GM10266 (cell line): Measurements from ENCODE around the gene FRMD1.

Experiments used
- DNase-seq: peaks from one replicate; pipeline ENCODE4 v3.0.0; 2012; ENCODE audit errors: extremely low spot score
- CTCF ChIP-seq: IDR thresholded peaks from 2 replicates; pipeline ENCODE4 v1.5.1; 2012; ENCODE audit warnings: mild to moderate bottlenecking, low read depth; ENCODE audit not compliant: control insufficient read depth, insufficient read depth; ENCODE audit errors: missing control alignments

FRMD1 gene

GRCh38 chr6:168038576-168039140, 40.4 kb downstream of the FRMD1 start:
- no peak for DNase-seq
- TF ChIP-seq CTCF, result no peak

- no peak for DNase-seq
- no peak for TF ChIP-seq CTCF
These were observed 41.2 kb downstream of the FRMD1 start for GRCh38 chr6:168037856-168038255.

GRCh38 chr6:168037242-168037641, 41.8 kb downstream of the FRMD1 start:
- DNase-seq, result peak; percentile 14
- no peak for TF ChIP-seq CTCF

GRCh38 chr6:168035661-168036545, 43.1 kb downstream of the FRMD1 start:
- DNase-seq, result peak; percentile 13
- TF ChIP-seq CTCF, result no peak

GRCh38 chr6:168035098-168035660, 43.8 kb downstream of the FRMD1 start:
- no peak for TF ChIP-seq CTCF
- peak; percentile 29 for DNase-seq

GRCh38 chr6:168034537-168034936, 44.5 kb downstream of the FRMD1 start:
- no peak for TF ChIP-seq CTCF

GRCh38 chr6:168033791-168034190, 45.2 kb downstream of the FRMD1 start:
- no peak for DNase-seq
- TF ChIP-seq CTCF, result no peak

More at GRCh38 chr6:168034537-168034936, 44.5 kb downstream of the FRMD1 start:
- no peak for DNase-seq
